NCI-H460 (cell line): ENCODE results near the gene ZNF234. TPM values are rescaled to one million over a fixed set of nuclear protein-coding genes. Genes with fewer than 3 reads are reported as not detected.
"Not testable (repeated sequence)": the region's sequence is repeated elsewhere in the genome, so short reads cannot be mapped to it uniquely, and the experiment has no call there.

Experiments used
- DNase-seq: peaks from one replicate; pipeline ENCODE4 v3.0.0-alpha.2; 2016; ENCODE audit warnings: low read depth; ENCODE audit errors: extremely low read depth
- total RNA-seq: library from RNA; depleted of rRNA; stranded (reverse); fragments of >200 nt; shearing (Covaris generic); gene quantifications from 2 replicates; pipeline ENCODE4 v1.2.3, GENCODE V29; 2014; rRNA removed

The ZNF234 gene
- total RNA-seq, 1 experiment from 2014 or later = 8.6 TPM

DNA sequence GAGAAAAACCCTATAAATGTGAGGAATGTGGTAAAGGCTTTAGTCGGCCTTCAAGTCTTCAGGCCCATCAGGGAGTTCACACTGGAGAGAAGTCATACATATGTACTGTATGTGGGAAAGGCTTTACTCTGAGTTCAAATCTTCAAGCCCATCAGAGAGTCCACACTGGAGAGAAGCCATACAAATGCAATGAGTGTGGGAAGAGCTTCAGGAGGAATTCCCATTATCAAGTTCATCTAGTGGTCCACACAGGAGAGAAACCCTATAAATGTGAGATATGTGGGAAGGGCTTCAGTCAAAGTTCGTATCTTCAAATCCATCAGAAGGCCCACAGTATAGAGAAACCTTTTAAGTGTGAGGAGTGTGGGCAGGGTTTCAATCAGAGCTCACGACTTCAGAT, 35.2 kb downstream of the ZNF234 start:
- DNase-seq = no peak

DNA sequence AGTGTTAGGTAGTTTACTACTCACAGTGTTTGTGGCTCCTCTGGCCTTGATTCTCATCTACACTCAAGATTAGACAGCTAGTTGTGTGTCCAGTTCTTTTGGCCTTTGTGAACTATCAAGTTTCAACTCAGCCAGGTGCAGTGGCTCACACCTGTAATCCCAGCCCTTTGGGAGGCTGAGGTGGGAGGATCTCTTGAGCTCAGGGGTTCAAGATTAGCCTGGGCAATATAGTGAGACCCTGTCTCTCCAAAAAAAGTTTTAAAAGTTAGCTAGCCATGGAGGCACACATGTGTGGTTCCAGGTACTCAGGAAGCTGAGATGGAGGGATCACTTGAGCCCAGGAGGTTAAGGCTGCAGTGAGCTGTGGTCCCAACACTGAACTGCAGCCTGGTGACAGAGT, 39.6 kb downstream of the ZNF234 start:
- DNase-seq = no peak

DNA sequence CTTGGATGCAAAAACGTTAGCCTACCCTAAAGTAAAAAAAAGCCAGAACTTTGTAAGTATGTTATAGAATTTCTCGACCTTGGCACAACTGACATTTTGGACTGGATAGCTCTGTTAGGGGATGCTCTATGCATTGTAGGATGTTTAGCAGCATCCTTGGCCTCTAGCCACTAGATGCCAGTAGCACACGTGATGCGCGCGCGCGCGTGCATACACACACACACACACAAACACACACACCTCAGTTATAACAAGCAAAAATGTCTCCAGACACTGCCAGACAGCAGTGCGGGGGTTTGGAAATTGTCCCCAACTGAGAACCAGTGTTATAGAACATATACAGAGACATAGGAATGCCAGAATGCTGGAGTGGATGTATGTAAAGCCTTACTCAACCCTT, 40.8 kb downstream of the ZNF234 start:
- DNase-seq = no peak

DNA sequence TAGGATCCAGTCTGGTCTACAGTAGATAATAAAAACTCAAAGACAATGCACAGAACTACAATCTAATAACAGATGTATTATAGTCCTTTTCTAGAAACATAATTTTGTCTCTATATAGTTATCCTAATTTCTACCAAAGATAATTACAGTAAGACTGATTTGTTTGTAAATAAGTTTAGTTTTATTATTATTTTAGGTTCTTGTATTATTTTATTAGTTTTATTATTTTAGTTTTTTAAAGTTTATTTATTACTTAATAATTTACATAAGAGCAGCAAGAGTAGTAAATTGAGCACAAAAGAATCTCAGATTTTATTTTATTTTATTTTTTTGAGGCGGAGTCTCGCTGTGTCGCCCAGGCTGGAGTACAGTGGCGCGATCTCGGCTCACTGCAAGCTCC, 48.7 kb downstream of the ZNF234 start:
- no peak for DNase-seq

DNA sequence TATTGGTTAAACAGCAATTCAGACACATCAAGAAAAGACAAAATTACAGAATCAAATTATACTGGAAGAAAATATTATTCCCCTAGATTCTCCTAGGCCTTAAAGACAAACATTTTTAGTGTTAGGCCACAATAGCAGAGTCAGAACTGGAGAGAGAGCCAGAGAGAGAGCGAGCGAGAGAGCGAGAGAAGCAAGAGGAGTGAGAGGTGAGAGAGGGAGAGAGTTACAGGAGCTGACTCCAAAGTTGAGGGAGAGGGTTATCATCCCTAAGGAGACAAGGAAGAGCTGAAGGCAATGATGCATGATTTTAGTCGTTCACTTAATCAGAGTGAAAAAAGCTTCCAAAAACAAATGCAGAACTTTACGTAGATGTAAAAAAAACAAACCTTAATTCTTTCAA, 50.8 kb downstream of the ZNF234 start:
- no peak for DNase-seq

DNA sequence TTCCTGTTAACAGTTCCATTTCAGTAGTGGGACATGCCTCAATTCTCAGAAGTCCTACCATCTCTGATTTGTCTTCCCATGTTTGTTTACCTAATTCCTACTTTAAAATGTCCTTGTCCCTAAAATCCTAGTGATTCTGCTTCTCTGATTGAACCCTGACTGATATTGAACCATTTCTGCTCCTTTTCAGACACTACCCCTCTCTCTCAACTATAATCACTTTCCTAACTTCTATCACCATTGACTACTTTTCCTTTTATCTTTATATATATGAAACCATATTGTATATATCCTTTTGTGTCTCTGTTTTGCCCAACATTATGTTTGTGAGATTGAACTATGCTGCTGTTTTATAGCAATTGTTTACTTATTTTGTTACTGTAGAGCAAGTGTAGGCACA, 55.4 kb downstream of the ZNF234 start:
- no peak for DNase-seq

DNA sequence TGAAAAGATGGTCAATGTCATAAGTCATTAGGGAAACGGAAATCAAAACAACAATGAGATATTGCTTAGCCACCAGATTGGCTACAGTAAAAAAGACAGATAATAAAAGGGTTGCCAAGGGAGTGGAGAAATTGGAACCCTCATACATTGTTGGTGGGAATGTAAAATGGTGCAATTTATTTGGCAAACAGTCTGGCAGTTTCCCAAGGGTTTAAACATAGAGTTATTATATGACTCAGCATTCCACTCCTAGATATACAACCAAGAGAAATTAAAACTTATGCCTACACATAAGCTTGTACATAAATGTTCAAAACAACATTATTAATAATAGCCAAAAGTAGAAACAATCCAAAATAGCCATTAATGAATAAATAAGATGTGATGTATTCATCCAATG, 61.1 kb downstream of the ZNF234 start:
- DNase-seq = no peak

DNA sequence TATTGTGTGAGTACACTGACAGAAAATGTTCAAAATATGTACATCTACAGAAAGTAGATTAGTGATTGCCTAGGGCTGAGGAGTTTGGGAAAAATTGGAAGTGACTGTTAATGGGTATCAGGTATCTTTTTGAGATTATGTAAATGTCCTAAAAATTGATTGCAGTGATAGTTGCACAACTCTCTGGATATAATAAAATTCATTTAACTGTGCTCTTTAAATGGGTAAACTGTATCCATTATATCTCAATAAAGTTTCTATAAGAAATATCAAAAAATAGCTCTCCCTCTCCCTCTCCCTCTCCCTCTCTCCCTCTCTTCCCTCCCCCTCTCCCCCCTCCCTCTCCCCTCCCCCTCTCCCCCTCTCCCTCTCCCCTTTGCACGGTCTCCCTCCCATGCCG, 61.6 kb downstream of the ZNF234 start:
- no peak for DNase-seq

DNA sequence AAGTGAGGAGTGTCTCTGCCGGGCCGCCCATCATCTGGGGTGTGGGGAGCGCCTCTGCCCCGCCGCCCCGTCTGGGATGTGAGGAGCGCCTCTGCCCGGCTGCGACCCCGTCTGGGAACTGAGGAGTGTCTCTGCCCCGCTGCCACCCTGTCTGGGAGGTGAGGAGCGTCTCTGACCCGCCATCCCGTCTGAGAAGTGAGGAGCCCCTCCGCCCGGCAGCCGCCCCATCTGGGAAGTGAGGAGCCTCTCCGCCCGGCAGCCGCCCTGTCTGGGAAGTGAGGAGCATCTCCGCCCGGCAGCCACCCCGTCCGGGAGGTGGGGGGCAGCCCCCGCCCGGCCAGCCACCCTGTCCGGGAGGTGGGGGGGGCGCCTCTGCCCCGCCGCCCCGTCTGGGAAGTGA, 62.5 kb downstream of the ZNF234 start:
- not testable (repeated sequence) for DNase-seq

DNA sequence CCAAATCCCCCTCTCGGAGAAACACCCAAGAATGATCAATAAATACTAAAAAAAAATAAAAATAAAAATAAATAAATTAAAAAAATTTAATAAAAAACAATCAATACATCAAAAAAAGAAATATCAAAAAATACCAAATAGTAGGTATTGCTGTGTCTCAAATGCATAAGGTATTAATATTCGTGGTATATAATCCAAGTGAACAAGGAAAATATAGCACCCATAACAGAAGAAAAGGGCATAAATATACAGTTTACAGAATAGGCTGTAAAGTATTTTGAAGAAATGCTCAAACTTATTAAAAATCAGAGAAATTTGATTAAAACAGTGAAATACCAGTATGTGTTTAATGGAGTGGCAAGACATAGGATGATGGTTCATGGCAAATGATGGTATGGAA, 63.4 kb downstream of the ZNF234 start:
- DNase-seq = no peak

DNA sequence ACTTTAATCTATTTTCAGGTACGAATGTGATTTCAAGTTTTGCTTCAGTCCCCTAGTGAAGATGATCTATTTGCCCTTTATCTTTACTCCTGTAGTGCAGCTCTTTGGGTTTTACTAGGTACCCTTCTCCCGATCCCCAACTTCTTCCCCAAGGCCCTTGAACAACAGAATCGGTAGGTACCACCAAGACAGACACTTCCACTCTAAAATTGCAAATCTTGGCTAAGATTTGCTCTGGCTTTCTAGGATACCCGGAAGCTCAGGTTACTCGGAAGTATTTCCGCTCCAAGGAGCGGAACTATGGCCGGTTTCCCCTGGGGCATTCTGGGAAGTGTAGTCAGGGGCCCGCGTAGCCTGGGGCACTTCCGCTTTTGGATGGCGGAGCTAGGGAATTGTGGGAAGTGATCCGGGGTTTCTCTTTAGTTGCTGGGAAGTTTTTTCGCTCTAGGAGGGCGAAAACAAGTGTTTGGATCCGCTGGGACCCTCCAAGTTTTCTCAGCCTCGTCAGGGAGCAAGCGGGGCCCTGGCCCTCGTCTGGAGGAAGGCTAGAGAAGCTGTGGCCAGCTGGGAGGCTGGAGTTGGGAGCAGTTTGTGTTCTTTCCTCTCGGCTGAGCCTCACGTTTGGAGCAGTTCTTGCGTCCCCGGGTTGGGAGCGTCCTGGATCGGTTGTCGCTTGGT, 65.9 kb downstream of the ZNF234 start:
- peak; percentile 92 for DNase-seq

Other genes starting within 250 kb of the ZNF234 start
- gene ZNF45, start 206.3 kb upstream of the ZNF234 start, total RNA-seq = 7.8 and 10.6 TPM in 2 replicates
- 2.0 and 2.8 TPM in 2 replicates for gene ZNF221, start 190.3 kb upstream of the ZNF234 start, total RNA-seq
- 6.1 and 6.6 TPM in 2 replicates for gene ZNF155, start 157.4 kb upstream of the ZNF234 start, total RNA-seq
- gene ZNF230, start 138.6 kb upstream of the ZNF234 start, total RNA-seq = 3.6 and 4.8 TPM in 2 replicates
- 6.8 and 7.1 TPM in 2 replicates for gene ZNF222, start 116.2 kb upstream of the ZNF234 start, total RNA-seq
- gene ZNF223, start 89.5 kb upstream of the ZNF234 start, total RNA-seq = 1.9 and 2.0 TPM in 2 replicates
- gene ZNF284, start 69.4 kb upstream of the ZNF234 start, total RNA-seq = 2.0 and 2.2 TPM in 2 replicates
- 13.4 and 16.2 TPM in 2 replicates for gene ZNF224, start 47.2 kb upstream of the ZNF234 start, total RNA-seq
- gene ZNF225, start 28.2 kb upstream of the ZNF234 start, total RNA-seq = 3.3 TPM in 2 replicates
- 20.1 and 21.0 TPM in 2 replicates for gene ZNF226, start 23.5 kb downstream of the ZNF234 start, total RNA-seq
- gene ZNF227, start 71.0 kb downstream of the ZNF234 start, total RNA-seq = 18.2 and 20.3 TPM in 2 replicates
- 0.14 and 0.25 TPM in 2 replicates for gene ZNF233, start 118.3 kb downstream of the ZNF234 start, total RNA-seq
- 3.0 and 3.2 TPM in 2 replicates for gene ZNF235, start 163.5 kb downstream of the ZNF234 start, total RNA-seq
- 2.5 and 4.5 TPM in 2 replicates for gene ZNF112, start 215.1 kb downstream of the ZNF234 start, total RNA-seq